PC-3 (cell line): ENCODE data around the gene EHMT1. TPM values are rescaled to one million over a fixed set of nuclear protein-coding genes. Genes with fewer than 3 reads are reported as not detected.

Source experiments
- ATAC-seq: fragments of 200-7000 bp; cut with Tn5 transposase; 2 replicates; pipeline ENCODE4 v1.9.1; 2020; ENCODE audit warnings: mild to moderate bottlenecking, moderate library complexity
- BruUV-seq: library from RNA; stranded (reverse); fragments of 400-500 nt; replicated peaks from 2 replicates; lab custom pipeline; 2021; lab: Mats Ljungman, UMichigan
- CTCF ChIA-PET: fragments of 300-600 bp; sonication (Branson Sonifier 250); formaldehyde crosslinking; loops from one replicate; lab custom pipeline; 2022; ENCODE audit warnings: antibody characterized with exemption; lab: Charles Lee
- POLR2A ChIA-PET: fragments of 300-600 bp; sonication (Branson Sonifier 250); formaldehyde crosslinking; loops from one replicate; lab custom pipeline; 2022; ENCODE audit warnings: antibody characterized with exemption; ENCODE audit not compliant: unreplicated experiment; lab: Charles Lee
- DNase-seq: peaks from one replicate; pipeline ENCODE4 v3.0.0-alpha.2; 2015
- H2AFZ ChIP-seq: fragments of 300-600 bp; sonication (generic); 2 replicates; pipeline ENCODE4 v1.6.0; 2016; ENCODE audit warnings: antibody characterized with exemption, low read length
- H3F3A ChIP-seq: fragments of 300-600 bp; sonication (generic); one replicate; pipeline ENCODE4 v1.6.0; 2017; ENCODE audit warnings: antibody characterized with exemption, low read length, control low read depth, mild to moderate bottlenecking; ENCODE audit not compliant: unreplicated experiment
- H3K27ac ChIP-seq: fragments of 300-600 bp; sonication (generic); 2 replicates; pipeline ENCODE4 v1.5.1; 2016; ENCODE audit warnings: mild to moderate bottlenecking, low read length
- H3K27me3 ChIP-seq: fragments of 300-600 bp; sonication (generic); 2 replicates; pipeline ENCODE4 v1.6.1; 2016; ENCODE audit warnings: low read length, mixed read lengths
- H3K36me3 ChIP-seq: fragments of 300-600 bp; sonication (generic); 2 replicates; pipeline ENCODE4 v1.6.1; 2016; ENCODE audit warnings: low read depth, mixed run types, low read length, mixed read lengths
- H3K4me1 ChIP-seq: fragments of 300-600 bp; sonication (generic); 2 replicates; pipeline ENCODE4 v1.5.1; 2016; ENCODE audit warnings: low read length; ENCODE audit not compliant: insufficient read depth
- H3K4me2 ChIP-seq: fragments of 300-600 bp; sonication (generic); 2 replicates; pipeline ENCODE4 v1.6.0; 2016; ENCODE audit warnings: low read length
- H3K4me3 ChIP-seq: fragments of 300-600 bp; sonication (generic); 2 replicates; pipeline ENCODE4 v1.5.1; 2016; ENCODE audit warnings: mild to moderate bottlenecking, low read length, mixed read lengths
- H3K79me2 ChIP-seq: fragments of 300-600 bp; sonication (generic); 2 replicates; pipeline ENCODE4 v1.6.1; 2017; ENCODE audit warnings: low read length, mixed read lengths
- H3K9ac ChIP-seq: fragments of 300-600 bp; sonication (generic); 2 replicates; pipeline ENCODE4 v1.6.0; 2016; ENCODE audit warnings: mild to moderate bottlenecking, low read length
- H3K9me2 ChIP-seq: fragments of 300-600 bp; sonication (generic); replicated peaks from 2 replicates; pipeline ENCODE4 v1.6.1; 2016; ENCODE audit warnings: mixed run types, low read length, mixed read lengths
- H3K9me3 ChIP-seq: fragments of 300-600 bp; sonication (generic); 2 replicates; pipeline ENCODE4 v1.6.1; 2016; ENCODE audit warnings: low read length, mixed read lengths
- H4K20me1 ChIP-seq: fragments of 300-600 bp; sonication (generic); 2 replicates; pipeline ENCODE4 v1.6.1; 2016; ENCODE audit warnings: low read length, mixed read lengths
- EZH2 ChIP-seq: fragments of 300-600 bp; sonication (generic); IDR thresholded peaks from one replicate; pipeline ENCODE4 v1.6.1; 2017; ENCODE audit warnings: antibody characterized with exemption, mild to moderate bottlenecking, low read length; ENCODE audit not compliant: unreplicated experiment
- EZH2phosphoT487 ChIP-seq: fragments of 300-600 bp; sonication (generic); IDR thresholded peaks from 2 replicates; pipeline ENCODE4 v1.6.1; 2018; ENCODE audit warnings: mild to moderate bottlenecking, antibody characterized with exemption, low read length, borderline replicate concordance
- intact Hi-C: fragments of 100-400 bp; cut with micrococcal nuclease; formaldehyde crosslinking; loops from 2 replicates; pipeline ENCODE4 v1.9.0; 2023
- total RNA-seq: library from RNA; depleted of rRNA; stranded (reverse); fragments of >200 nt; gene quantifications from 2 replicates; pipeline ENCODE4 v1.2.3, GENCODE V29; 2014
- TF ChIP-seq, protein P1 (sequence below): fragments of 300-600 bp; sonication (generic); conservative IDR thresholded peaks from 2 replicates; pipeline ENCODE4 v1.5.1; 2017; ENCODE audit warnings: antibody characterized with exemption, low read depth, mild to moderate bottlenecking, low read length

The EHMT1 gene
- total RNA-seq, 1 experiment from 2014 or later, result 42.8 TPM

DNA sequence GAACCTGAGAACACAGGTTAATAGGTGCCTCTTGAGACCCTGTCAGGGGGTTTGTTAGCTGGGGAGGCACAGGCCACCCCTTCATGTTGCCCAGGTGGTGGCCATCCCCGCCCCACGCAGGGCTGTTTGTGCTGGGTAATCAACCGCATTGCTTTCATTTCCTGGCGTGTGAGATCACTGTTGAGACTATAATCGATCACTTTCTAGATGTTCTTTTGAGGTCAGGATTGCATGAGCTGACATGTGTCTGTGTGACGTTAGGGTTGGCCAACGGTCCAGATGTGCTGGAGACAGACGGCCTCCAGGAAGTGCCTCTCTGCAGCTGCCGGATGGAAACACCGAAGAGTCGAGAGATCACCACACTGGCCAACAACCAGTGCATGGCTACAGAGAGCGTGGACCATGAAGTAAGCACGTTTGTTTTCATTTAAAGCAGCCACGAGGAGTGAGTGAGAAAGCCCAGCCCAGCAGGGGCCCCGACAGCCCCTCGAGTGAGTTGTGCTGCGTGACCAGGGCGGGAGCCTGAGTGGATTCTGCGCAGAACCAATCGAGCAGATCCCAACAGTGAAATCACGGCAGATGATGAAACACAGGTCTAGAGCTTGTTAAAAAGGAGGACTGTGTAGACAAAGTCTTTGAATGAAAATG, 143.7 kb downstream of the EHMT1 start:
- Histone ChIP-seq H3K36me3 (peaks cover 15% of the 10 kb centered on the region), H3K9ac (no peak overlapping the region), H4K20me1 (no peaks in the 10 kb centered on the region), H3K27ac (no peak overlapping the region), H3K27me3 (no peaks in the 10 kb centered on the region), H3K79me2 (no peaks in the 10 kb centered on the region), H3K9me2 (no peaks in the 10 kb centered on the region), H3K4me1 (0 out of 2 replicates have a peak, but pooled peaks cover 2% of the 10 kb centered on the region), H3K4me3 (no peak overlapping the region), H3K9me3 (no peaks in the 10 kb centered on the region), H3F3A (no peaks in the 10 kb centered on the region), H2AFZ (no peak overlapping the region), H3K4me2 (no peak overlapping the region)
- intact Hi-C loops, result no loop called here
- POLR2A ChIA-PET, result no interaction called here
- no TSS peak for BruUV-seq
- no peak for DNase-seq
- TF ChIP-seq, protein P1, sequence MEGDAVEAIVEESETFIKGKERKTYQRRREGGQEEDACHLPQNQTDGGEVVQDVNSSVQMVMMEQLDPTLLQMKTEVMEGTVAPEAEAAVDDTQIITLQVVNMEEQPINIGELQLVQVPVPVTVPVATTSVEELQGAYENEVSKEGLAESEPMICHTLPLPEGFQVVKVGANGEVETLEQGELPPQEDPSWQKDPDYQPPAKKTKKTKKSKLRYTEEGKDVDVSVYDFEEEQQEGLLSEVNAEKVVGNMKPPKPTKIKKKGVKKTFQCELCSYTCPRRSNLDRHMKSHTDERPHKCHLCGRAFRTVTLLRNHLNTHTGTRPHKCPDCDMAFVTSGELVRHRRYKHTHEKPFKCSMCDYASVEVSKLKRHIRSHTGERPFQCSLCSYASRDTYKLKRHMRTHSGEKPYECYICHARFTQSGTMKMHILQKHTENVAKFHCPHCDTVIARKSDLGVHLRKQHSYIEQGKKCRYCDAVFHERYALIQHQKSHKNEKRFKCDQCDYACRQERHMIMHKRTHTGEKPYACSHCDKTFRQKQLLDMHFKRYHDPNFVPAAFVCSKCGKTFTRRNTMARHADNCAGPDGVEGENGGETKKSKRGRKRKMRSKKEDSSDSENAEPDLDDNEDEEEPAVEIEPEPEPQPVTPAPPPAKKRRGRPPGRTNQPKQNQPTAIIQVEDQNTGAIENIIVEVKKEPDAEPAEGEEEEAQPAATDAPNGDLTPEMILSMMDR, result no peak
- no peak for TF ChIP-seq EZH2phosphoT487
- TF ChIP-seq EZH2, result no peak
- CTCF ChIA-PET, result no interaction called here
- no peak for ATAC-seq

DNA sequence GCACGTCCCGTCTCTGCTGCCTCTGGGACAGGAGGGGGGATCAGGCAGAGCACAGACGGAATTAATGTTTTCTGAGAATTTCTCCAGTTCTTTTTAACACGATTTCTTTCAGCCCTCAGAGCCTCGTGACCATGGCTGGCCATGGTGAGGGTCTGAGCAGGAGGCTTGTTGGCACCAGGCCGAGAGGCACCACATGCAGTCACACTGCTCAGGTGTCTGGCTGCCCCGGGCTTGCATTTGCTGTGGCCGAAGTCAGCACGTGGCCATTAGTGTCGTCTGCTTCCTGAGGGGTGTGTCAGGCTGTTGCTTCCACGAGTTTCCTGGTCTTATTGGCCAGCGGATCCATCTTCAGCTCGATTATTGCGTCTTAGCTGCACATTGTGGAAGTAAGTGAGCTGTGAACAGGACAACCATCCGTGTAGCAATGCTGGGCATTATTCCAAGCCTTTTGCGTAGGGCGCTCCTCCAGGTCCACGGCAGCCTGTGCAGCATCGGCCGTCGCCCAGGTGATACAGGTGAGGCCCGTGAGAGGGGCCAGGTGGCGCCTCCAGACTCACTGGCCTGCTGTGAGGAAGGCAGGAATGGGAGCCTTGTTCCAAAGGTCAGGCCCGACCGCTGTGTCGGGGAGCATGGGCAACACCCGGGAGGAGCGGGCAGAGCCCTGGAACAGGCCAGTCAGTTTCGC, 144.6 kb downstream of the EHMT1 start:
- no peak for TF ChIP-seq EZH2phosphoT487
- TF ChIP-seq EZH2, result no peak
- TF ChIP-seq, protein P1, result no peak
- no TSS peak for BruUV-seq
- no peak for DNase-seq
- Histone ChIP-seq H3F3A (no peaks in the 10 kb centered on the region), H3K36me3 (peaks cover 12% of the 10 kb centered on the region), H2AFZ (no peak overlapping the region), H3K9ac (no peak overlapping the region), H3K27me3 (no peaks in the 10 kb centered on the region), H4K20me1 (no peaks in the 10 kb centered on the region), H3K79me2 (no peaks in the 10 kb centered on the region), H3K9me2 (no peaks in the 10 kb centered on the region), H3K9me3 (no peaks in the 10 kb centered on the region), H3K4me2 (no peak overlapping the region), H3K4me1 (no peaks in the 10 kb centered on the region), H3K27ac (no peak overlapping the region), H3K4me3 (no peak overlapping the region)
- CTCF ChIA-PET, result no interaction called here
- POLR2A ChIA-PET, result no interaction called here
- intact Hi-C loops, result no loop called here
- no peak for ATAC-seq

DNA sequence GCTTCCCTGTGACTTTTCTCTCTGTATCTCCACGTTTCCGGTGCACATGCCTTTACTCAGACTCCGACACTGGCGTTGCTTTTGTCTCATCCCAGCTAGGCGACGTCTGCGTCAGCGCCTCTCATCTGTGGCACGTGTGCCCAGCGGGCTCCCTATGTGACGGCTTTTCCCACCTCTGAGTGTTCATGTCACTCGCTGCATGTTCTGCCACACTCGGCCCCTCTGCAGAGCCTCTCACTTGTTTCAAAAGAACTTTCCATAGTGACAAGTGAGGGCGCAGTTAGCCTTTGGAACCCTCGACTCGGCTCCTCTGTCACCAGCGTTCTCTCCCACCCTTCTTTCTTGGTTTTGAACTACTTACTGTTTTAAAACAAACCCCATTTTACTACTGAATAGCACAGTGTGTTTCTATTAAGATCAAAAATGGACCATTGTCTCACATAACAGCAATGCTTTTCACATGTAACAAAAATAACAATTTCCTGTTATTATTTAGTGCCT, 145.4 kb downstream of the EHMT1 start:
- Histone ChIP-seq H4K20me1 (no peaks in the 10 kb centered on the region), H3K27ac (no peak overlapping the region), H3K4me1 (no peaks in the 10 kb centered on the region), H2AFZ (no peak overlapping the region), H3F3A (no peaks in the 10 kb centered on the region), H3K27me3 (no peaks in the 10 kb centered on the region), H3K4me3 (no peak overlapping the region), H3K9me2 (no peaks in the 10 kb centered on the region), H3K9ac (no peak overlapping the region), H3K79me2 (no peaks in the 10 kb centered on the region), H3K9me3 (no peaks in the 10 kb centered on the region), H3K36me3 (peaks cover 7% of the 10 kb centered on the region), H3K4me2 (no peak overlapping the region)
- BruUV-seq, result no TSS peak
- CTCF ChIA-PET, result no interaction called here
- no peak for DNase-seq
- no peak for ATAC-seq
- intact Hi-C loops, result no loop called here
- TF ChIP-seq EZH2 (no peak), EZH2phosphoT487 (no peak)
- TF ChIP-seq, protein P1, result no peak
- POLR2A ChIA-PET, result no interaction called here
